Dermis microvascular lymphatic vessel endothelial cell (primary cell): Measurements from ENCODE around the gene SEC23B. TPM values are rescaled to one million over a fixed set of nuclear protein-coding genes. Genes with fewer than 3 reads are reported as not detected.
"Not testable (repeated sequence)": the region's sequence is repeated elsewhere in the genome, so short reads cannot be mapped to it uniquely, and the experiment has no call there.

Experiments
- DNase-seq, 2 donors: peaks; one replicate each; pipeline versions ENCODE4 v3.0.0 to v3.0.0-alpha.2; 2010; ENCODE audit warnings: low read depth in 2 of 2
- total RNA-seq: library from RNA; depleted of rRNA; stranded (reverse); fragments of >200 nt; gene quantifications from 2 replicates; pipeline ENCODE4 v1.2.1, GENCODE V29; 2014

Gene SEC23B
- 33.5 and 39.4 TPM in 2 replicates for total RNA-seq

DNA sequence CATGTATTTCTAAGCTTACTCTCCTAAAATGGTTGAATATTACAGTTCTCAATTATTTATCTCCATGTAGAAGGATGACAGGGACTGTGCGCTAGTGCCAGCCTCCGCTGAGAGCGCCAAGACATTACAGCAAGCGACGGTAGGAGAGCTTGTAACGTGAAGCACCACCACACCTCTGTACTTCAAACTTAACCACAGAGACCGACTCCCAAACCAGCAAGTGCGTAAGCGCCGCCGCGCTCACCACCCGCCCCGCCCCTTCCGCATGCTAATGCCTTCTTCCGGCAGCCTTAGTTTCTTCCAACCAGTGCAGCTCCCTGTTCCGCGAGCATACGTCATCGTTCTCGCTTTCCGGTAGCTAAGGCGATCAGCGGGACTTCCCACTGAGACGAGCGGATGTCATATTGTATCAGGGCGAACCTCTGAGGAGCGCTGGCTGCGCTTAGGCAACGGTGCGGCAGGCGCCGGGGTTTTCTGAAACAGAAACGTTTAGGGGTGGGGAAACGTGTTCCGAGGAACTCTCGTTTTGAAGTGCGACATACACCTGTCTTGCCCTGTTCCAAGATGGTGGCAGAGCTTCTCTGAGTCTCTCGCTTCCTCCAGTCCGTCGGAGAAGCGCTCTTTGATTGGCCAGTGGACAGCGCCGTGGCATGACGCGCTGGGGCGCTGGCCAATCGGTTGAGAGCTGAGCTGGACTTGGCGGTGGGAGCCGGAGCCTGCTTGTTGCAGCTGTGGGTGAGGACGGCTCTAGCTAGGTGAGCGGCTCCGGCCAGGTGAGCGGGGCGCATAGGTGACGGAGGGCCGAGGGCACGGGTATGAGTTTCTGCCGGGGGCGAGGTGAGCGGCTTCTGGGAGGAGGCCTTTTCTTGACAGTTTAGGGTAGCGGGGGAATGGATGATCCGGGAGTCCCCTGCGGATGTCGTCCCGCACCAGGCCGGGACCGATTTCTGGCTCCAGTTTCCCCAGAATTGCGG is at the start of gene SEC23B:
TSS of gene SEC23B (plus strand) at position 723 of the 974 bp plus-strand sequence. CDS start 2,896 bp downstream, outside the sequence.
- DNase-seq: peak; percentile 97 to 98

DNA sequence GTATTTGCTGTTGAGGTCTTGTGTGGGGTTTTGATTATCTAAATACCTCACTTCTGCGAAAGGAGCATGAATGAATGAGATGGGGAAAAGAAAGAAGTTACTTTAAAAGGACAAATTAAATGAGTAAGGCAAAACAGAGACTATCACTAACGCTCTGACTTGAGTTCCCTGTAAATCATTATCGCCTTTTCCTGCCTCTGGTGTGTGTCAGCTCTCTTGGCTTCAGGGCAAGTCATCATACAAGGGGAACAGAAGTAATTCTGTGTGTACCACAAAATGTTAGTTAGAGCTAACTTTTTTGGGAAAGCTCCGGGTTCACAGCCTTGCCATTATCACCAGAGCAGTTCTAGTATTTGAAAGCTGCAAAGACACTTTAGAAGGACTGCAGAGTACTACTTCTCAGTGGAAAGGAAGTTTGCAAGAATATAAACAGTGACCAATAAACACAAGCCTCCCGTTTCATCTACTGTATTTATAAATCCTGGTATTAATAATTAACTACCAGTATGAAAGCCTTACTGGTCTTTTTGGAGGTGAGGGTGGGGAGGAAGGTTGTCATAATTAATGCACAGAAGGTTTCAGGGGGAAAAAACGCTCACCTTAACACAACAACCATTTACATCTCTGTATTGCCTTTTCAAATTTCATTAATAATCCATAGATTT is 42.1 kb upstream of the SEC23B start:
- DNase-seq: no peak

DNA sequence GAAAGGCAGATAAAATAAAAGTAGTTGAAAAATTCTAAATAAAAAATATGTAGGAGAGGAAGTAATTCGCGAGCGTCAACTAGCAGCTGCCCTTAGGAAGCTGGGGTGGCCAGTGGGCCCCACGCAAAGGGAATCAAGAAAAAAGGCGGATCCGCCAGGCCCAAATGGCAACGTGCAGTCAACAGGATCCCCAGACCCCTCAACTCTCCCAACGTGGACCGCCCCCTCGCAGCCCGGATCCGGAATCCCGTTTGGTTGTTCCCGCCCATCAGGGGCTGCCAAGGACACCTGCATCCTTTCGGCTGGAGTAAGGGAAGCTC is 41.2 kb upstream of the SEC23B start:
- peak; percentile 58 to 83 for DNase-seq

DNA sequence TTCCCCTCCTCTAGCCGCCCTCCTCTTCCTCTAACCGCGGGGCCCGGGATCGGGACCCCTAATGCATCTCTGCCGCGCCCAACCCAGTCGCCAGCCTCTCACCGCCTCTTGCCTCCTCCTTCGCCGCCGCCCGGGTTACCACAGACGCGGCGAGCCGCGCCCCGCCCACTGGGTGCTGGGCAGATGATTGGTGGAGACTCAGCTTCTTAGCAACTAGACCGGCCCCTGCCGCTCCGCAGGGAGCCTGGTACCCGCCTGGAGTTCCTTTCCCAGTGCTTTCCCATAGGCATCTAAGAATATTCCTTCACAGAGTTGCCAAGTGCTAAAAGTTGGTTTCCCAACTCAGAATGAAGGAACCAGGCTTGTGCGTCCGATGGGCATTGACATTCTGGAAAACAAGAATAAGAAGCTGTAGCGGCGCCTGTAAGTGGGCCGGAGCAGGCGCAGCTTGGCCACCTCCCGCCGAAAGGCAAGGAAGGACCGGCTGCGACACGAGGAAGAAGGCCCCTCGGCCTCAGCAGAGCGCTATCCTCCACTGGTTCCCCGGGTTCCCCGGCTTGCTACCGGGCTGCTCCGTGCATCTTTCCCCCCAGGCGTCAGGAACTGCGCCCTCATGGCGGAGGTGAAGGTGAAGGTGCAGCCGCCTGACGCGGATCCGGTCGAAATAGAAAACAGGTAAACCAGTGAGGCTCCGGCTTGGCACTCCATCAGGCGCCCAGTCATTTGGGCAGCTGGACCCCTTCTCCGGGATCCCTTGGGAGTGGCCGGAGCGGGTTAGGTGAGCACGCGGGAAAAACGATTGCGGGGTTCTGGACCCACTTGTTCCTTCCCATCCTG is 40.6 kb upstream of the SEC23B start, which contains the start of the genes DZANK1 and POLR3F:
TSS of gene DZANK1 (minus strand) at position 137 of the 837 bp plus-strand sequence. CDS start 1,672 bp downstream, outside the sequence.
TSS of gene POLR3F (plus strand) at position 497 of the 837 bp plus-strand sequence. CDS start at position 614, 117 bp downstream.
- DNase-seq: peak; percentile 92 to 96

DNA sequence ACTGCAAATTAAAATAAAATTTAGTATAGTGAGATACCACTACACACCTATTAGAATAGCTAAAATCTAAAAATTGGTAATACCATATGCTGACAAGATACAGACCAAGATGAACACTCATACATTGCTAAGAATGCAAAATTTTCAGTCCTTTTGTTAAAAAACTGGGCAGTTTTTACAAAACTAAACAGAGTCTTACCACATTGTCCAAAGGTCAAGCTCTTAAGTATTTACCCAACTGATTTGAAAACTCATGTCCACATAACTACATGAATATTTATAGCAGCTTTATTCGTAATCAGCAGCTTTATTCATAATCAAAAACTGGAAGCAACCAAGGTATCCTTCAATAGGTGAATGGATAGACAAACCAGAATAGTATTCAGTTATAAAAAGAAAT is 30.5 kb upstream of the SEC23B start:
- no peak for DNase-seq

DNA sequence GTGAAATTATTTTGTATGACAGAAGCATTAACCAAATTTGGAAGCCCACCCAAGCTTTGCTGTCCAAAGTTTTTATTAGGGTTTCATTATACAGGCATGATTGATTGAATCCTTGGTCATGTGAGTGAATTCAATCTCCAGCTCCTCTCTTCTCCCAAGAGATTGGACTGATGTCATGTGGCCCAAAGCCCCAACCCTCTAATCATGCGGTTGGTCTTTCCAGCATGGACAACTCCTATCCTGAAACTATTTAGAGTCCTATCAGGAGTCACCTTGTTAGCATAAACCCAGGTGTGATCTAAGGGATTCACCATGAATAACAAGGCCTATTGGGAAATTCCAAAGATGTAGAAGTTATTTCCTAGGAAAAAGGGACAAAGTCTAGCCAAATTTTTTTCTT is 29.9 kb upstream of the SEC23B start:
- DNase-seq: no peak

DNA sequence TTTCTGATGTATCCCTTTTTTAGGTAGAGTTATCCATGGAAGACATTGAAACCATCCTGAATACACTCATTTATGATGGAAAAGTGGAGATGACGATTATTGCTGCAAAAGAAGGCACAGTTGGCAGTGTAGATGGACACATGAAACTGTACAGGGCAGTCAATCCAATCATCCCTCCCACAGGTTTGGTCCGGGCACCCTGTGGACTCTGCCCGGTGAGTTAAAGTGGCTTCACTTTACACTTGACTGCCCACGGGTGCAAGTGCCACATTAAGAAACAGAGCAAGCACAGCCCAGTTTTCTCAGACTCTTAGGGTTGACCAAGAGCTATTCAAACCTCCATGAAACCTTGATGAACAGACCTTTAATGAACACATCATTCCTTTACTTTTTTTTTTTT is 26.1 kb upstream of the SEC23B start:
- no peak for DNase-seq

DNA sequence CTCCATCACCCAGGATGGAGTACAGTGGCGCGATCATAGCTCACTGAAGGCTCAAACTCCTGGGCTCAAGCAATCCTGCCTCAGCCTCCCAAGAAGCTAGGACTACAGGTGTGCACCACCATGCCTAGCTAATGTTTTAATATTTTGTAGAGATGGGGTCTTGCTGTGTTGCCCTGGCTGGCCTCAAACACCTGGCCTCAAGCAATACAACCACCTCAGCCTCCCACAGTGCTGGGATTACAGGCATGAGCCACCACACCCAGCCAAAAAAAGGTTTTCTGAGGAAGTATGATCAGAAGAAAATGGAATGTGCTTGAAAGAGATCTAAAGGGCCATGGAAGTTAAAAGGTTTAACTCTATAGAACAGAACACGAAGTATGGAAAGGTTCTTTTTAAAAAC is 19.4 kb upstream of the SEC23B start:
- DNase-seq: no peak

DNA sequence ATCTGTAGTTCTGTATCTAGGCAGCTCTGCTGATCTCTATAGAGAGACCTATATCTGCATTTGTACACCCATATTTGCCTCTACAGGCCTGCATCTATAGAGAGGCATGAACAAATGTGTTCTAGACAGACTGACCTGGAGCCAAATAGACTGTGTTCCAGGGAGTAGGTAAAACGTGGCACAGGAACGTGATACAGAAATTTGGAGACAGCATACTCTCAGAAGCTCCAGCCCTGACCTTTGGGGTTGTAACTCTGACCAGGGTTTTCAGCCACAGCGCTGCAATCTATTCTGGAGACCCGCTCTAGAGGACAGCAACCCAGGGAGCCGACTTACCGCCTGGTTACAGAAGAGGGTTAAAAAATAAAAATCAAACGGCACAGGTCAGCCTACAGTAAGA is 11.7 kb upstream of the SEC23B start:
- no peak for DNase-seq

DNA sequence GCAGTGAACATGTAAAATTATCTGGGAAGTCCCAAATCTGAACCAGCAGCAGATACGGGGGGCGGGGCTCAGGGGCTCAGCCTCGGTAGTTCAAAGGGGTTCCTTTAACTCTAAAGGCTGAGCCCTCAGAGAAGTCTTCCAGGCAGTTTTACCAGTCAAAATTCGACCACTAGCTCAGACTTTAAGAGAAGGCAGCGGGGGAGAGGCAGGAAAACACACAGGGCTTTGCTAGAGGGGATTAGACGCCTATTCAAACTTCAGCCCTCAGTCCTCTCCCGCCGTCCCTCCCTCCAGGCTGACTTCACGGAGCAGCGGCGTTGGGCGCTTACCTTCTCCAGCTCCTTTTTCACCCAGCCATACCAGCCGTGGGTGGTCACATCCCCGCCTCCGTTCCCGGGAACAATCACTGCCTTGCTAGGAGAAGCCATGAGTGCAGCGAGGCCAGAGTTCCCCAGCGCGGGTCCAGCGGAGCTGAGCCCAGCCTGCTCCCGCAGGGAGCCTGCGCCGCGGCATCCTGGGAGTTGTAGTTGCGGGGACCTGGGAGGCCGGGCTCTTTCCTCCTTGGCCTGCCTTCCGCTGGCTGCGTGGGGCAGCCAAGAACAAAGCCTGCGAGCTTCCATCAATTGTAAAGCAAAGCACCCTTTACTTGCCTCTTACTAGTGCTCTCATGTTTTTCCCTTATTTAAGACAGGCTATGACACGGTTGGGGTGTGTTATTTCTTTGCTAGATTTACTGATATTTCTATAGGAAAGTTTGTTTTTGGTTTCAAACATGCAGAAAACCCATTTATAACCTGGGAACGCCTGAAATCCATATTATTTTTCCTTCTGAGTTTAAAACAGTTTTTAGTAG is 10.8 kb upstream of the SEC23B start, which contains the start of gene RBBP9:
TSS of gene RBBP9 (minus strand) at position 486 of the 853 bp plus-strand sequence. CDS start at position 428, 58 bp downstream.
- DNase-seq: peak; percentile 25 to 77

DNA sequence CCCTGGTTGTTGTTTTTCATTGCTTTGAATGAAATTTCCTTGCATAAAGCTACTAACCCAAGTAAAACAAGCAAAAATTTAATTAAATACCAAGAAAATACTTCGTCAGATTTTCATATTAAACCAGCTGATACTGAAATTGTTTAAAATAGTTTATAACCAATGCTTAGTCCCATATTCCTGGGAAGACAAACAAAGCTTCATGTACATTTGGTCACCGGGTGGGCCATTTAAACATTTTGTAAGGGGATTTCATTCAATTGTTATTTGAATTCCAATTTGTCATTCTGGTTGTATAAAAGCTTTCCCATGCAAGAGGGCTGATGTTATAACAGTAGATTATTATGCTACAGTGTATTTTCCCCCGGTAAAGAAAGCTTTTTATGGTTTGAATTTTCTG is 10.1 kb upstream of the SEC23B start:
- no peak for DNase-seq

DNA sequence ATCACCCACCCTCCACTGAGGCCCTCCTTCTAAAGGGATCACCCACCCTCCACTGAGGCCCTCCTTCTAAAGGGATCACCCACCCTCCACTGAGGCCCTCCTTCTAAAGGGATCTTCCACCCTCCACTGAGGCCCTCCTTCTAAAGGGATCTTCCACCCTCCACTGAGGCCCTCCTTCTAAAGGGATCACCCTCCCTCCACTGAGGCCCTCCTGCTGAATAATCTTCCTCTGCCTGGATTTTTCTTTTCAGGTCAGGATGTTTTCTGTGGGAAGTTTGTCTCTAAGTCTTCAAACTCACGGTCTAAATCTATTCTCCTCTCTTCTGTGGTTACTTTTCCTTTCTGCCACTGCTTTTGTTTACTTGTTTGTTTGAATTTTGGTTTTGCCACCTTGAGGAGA is 6.1 kb upstream of the SEC23B start:
- DNase-seq: not testable (repeated sequence)

DNA sequence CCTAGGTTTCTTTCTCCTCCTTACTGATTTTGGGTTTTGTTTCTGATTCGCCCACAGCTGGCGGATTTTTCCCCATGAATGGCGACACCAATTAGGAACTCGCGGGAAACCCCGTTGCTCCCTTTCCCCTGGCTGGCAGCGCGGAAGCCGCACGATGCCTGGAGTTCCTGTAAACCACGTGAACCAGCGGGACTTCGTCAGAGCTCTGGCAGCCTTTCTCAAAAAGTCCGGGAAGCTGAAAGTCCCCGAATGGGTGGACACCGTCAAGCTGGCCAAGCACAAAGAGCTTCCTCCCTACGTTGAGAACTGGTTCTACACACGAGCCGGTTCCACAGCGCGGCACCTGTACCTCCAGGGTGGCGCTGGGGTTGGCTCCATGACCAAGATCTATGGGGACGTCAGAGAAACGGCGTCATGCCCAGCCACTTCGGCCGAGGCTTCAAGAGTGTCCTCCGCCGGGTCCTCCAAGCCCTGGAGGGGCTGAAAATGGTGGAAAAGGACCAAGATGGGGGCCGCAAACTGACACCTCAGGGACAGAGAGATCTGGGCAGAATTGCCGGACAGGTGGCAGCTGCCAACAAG is 3.2 kb upstream of the SEC23B start:
- DNase-seq: peak; percentile 21 to 35

DNA sequence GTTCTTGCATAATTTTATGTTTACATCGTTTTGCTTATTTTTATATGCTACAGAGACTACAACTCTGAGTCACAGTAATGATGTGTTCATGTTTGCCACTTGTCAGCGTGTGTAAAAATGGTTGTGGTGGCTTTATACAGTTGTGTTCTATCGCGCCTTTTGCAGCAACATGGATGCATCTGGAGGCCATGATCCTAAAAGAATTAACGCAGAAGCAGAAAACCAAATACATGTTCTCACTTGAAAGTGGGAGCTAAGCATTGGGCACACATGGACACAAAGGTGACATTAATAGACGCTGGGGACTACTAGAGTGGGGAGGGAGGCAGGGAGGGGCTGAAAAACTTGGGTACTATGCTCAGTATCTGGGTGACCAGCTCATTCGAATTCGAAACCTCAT is 996 bp upstream of the SEC23B start:
- no peak for DNase-seq

DNA sequence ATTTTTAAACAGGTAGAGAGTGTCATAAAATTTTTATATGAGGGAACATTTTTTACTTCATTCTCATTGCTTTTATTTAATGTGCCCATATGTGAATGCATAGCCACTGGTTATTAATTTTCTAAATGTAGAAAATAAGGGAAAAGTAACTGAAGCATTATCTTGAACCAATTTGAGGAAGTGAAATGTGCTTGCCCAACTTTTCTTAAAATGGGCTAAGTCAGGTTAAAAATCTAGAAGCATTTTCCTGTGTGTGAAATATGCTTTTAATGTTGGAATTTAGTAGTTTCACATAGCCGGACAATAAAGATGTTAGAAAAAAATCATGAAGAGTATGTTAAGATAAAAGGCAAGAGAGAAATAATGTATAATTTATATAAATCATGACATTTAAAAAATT is 3.8 kb downstream of the SEC23B start:
- DNase-seq: no peak

DNA sequence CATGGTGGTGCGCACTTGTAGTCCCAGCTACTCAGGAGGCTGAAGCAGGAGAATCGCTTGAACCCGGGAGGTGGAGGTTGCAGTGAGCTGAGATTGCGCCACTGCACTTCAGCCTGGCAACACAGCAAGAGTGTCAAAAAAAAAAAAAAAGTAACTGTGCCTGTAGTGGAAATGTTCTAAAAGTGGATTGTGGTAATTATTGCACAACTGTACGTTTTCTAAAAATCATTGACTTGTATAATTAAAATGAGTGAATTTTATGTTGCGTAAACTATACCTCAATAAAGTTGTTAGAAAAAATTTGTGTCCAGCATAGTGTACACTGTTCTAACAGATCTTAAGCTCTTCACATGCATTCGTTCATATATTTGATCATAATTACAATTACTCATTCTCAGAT is 5.5 kb downstream of the SEC23B start:
- no peak for DNase-seq

DNA sequence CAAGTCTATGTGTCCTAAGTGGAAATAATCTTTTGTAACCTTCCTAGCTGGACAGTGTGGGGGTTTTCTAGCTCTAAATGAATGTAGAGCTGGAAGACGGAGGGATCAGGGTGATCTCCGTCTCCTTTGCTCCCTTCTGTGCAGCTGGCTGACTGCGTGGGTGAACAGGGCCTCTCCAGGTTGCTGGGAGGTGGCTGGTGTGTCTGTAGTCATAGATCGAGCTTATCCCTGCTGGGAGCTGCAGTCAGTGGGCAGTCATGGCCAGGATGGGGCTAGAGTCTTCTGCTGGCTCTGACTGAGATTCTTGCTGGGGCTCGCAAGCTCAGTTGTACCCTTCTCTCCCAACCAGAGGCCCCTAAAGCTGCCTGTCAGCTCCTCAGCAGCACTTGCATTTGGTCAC is 6.4 kb downstream of the SEC23B start:
- DNase-seq: no peak

DNA sequence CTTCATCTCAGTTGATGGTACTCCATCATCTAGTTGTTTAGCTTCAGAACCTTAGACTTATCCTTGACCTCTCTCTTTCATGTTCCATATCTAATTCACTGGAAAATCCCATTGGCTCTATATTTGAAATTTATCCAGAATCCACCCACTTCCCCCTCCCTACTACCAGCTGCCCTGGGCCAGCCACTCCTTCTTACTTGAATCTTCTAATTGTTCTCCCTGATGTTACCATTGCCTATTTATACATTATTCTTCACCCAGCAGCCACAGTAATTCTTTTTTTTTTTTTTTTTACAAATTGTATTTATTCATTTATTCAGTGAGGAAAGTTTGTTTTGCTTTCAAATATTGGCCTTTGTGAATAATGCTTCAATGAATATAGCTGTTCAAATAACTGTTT is 8.2 kb downstream of the SEC23B start:
- DNase-seq: no peak

DNA sequence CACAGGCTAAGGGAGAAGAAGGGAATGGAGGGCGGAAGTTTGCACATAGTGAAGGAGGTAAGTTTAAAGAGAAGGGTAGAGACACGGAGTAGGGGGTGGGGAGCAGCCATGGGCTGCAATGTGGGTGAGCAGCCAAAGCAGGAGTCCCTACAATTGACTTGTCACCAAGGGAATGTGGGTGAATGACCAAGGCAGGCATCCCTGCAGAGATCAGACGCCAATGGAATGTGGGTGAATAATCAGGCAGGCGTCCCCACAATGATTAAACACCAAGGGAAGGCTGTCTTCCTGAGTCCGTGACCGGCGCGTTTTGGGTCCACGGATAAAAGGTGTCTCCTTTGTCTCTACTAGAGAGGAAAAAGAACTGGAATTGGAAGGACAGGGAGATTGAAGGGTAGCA is 14.3 kb downstream of the SEC23B start:
- not testable (repeated sequence) for DNase-seq

DNA sequence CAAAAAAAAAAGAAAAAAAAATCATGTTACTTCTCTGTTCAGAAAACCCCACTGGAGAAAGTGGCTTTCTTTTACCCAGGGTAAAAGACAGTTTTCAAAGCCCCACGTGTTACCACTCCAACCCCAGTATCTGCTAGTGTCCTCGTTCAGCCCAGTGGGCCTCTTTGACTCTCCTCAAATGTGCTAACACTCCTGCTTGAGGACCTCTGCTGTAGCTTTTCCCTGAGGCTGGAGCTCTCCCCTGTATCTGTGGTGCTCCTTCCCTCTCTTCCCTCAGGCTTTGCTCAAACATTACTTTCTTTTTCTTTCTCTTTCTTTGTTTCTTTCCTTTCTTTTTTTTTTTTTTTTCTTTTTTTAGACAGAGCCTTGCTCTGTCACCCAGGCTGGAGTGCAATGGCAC is 15.3 kb downstream of the SEC23B start:
- DNase-seq: no peak
